Right atrium auricular region (tissue), 2 donors: ENCODE results near the gene CTBP1. TPM values are rescaled to one million over a fixed set of nuclear protein-coding genes. Genes with fewer than 3 reads are reported as not detected.
A peak's percentile ranks its signal among the peaks of the same experiment; 100 is the strongest.
"Not testable (repeated sequence)": the region's sequence is repeated elsewhere in the genome, so short reads cannot be mapped to it uniquely, and the experiment has no call there.

ENCODE experiments used
- DNase-seq: peaks from one replicate; pipeline ENCODE4 v3.0.0-alpha.2; 2019; ENCODE audit warnings: low spot score
- H3K27ac ChIP-seq, 2 donors: fragments of 200-600 bp; sonication (generic); 1 replicate in 1 of 2; 2 replicates in 1 of 2; pipeline ENCODE4 v1.5.1; 2016 to 2019
- H3K27me3 ChIP-seq, 2 donors: fragments of 200-600 bp; sonication (generic); one replicate each; pipeline versions ENCODE4 v1.5.1 to v1.6.0; 2017 to 2019
- H3K36me3 ChIP-seq: fragments of 200-600 bp; sonication (generic); one replicate; pipeline ENCODE4 v1.5.1; 2016
- H3K4me1 ChIP-seq, 2 donors: fragments of 200-600 bp; sonication (generic); one replicate each; pipeline versions ENCODE4 v1.5.1 to v1.6.0; 2017 to 2019
- H3K4me3 ChIP-seq, 2 donors: fragments of 200-600 bp; sonication (generic); 1 replicate in 1 of 2; 2 replicates in 1 of 2; pipeline ENCODE4 v1.5.1; 2017 to 2019; ENCODE audit warnings: mild to moderate bottlenecking in 1 of 2, moderate library complexity in 1 of 2
- H3K9me3 ChIP-seq, 2 donors: fragments of 200-600 bp; sonication (generic); one replicate each; pipeline ENCODE4 v1.5.1; 2019
- total RNA-seq, 2 donors: library from RNA; depleted of rRNA; stranded (reverse); fragments of >200 nt; gene quantifications; one replicate each; pipeline ENCODE4 v1.1.0, GENCODE V29; 2016
- TF ChIP-seq, protein P1 (sequence below), 2 donors: fragments of 200-600 bp; sonication (generic); IDR thresholded peaks; one replicate each; pipeline ENCODE4 v1.5.1; 2019; ENCODE audit warnings: antibody characterized with exemption in 2 of 2

The CTBP1 gene
- total RNA-seq, 2 donors from 2014 or later = 104 to 140 TPM

DNA sequence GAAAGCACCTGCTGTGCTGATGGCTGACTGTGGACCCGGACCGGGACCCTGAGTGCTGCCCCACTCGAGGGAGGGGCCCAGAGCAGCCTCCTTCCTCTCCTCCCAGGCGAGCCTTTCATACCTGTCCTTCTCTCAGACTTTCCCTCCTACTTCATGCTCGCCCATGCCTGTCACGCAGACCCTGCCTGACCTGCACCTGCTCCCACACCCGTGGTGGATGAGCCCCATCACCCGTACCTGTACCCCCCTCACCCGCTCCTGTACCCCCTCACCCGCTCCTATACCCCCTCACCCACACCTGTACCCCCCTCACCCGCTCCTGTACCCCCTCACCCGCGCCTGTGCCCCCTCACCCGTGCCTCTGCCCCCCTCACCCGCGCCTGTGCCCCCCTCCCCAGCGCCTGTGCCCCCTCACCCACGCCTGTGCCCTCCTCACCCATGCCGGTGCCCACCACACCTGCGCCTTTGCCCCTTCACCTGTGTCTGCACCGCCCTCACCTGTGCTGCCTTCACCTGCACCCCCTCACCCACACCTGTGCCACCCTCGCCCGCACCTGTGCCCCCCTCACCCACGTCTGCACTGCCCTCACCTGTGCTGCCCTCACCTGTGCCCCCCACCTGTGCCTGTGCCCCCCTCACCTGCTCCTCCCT is 46.6 kb upstream of the CTBP1 start:
- peaks cover 0 to 55% of the 10 kb centered on the region in 2 donors for H3K4me1 ChIP-seq

DNA sequence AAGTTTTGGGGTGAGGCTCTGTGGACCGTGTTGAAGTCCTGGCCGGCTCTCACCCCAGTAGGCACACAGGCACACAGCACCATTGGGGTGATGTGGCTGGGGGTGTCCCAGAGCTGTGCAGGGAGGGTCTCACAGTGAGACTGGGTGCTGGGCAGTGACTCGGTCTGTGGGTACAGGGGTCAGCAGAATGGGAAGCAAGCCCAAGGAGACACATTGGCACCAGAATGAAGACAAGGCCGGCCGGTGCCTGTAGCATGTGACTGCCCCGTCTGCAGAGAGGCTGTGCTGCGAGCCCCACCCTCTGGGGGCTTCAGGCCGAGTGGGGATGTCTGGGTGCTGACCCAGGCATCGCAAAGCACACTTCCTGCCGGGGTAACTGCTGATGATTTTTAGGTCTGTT is 46.0 kb upstream of the CTBP1 start:
- Histone ChIP-seq H3K27ac (peak overlapping the region; percentile 13 to 62), H3K27me3 (no peaks in the 10 kb centered on the region), H3K36me3 (peaks cover 31% of the 10 kb centered on the region), H3K4me3 (no peak overlapping the region), H3K9me3 (no peaks in the 10 kb centered on the region), H3K4me1 (peaks cover 0 to 52% of the 10 kb centered on the region in 2 donors)
- TF ChIP-seq, protein P1, sequence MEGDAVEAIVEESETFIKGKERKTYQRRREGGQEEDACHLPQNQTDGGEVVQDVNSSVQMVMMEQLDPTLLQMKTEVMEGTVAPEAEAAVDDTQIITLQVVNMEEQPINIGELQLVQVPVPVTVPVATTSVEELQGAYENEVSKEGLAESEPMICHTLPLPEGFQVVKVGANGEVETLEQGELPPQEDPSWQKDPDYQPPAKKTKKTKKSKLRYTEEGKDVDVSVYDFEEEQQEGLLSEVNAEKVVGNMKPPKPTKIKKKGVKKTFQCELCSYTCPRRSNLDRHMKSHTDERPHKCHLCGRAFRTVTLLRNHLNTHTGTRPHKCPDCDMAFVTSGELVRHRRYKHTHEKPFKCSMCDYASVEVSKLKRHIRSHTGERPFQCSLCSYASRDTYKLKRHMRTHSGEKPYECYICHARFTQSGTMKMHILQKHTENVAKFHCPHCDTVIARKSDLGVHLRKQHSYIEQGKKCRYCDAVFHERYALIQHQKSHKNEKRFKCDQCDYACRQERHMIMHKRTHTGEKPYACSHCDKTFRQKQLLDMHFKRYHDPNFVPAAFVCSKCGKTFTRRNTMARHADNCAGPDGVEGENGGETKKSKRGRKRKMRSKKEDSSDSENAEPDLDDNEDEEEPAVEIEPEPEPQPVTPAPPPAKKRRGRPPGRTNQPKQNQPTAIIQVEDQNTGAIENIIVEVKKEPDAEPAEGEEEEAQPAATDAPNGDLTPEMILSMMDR (IDR thresholded peaks at IDR 0.05) = no peak
- DNase-seq = no peak

More for the DNA sequence above, 46.6 kb upstream of the CTBP1 start:
- Histone ChIP-seq H3K9me3 (no peaks in the 10 kb centered on the region), H3K36me3 (peaks cover 37% of the 10 kb centered on the region), H3K27ac (peak overlapping the region; percentile 13 to 62), H3K27me3 (no peaks in the 10 kb centered on the region), H3K4me3 (no peak overlapping the region)
- DNase-seq = no peak
- TF ChIP-seq, protein P1 (IDR thresholded peaks at IDR 0.05) = no peak

DNA sequence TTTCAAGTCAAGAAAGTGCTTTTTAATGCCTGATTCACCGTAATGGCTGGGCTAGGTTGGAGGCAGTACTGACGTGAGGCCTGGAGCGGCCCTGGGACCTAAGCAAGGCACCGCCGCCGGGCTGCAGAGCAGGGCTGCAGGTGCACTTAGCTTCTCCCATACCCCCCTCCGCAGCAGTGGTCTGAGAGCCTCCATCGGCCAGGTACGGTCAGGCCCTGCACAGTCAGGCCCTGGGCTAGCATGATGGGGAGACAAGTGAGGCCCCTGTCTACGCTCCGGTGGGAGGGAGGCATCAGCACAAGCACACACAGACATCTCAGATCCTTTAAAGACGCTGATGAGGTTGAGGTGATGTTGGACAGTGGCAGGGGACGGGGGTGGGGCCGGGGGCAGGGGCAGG is 45.5 kb upstream of the CTBP1 start:
- TF ChIP-seq, protein P1 (IDR thresholded peaks at IDR 0.05) = no peak
- Histone ChIP-seq H3K4me1 (peaks cover 0 to 52% of the 10 kb centered on the region in 2 donors), H3K27ac (peak overlapping the region; percentile 13 to 62), H3K9me3 (no peaks in the 10 kb centered on the region), H3K36me3 (peaks cover 26% of the 10 kb centered on the region), H3K27me3 (no peaks in the 10 kb centered on the region), H3K4me3 (no peak overlapping the region)
- no peak for DNase-seq

DNA sequence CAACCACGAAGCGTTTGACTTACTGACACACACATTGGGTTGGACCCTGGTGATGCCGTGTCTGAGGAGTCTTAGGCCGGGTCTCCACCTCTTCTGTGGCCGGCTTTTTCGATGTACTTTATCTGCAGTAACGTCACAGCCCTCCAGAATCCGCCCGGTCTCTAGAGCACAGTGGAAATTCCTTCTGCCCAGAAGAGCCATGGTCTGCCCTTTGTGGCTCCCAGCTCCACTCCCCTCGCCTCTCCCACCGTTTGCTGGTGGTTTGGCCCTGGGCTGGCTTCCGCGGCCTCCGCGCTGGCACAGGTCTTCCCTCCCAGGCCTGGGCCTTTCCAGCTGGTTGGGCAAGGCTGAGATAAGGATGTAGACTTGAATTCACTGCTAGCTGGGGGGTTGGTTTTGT is 45.1 kb upstream of the CTBP1 start:
- Histone ChIP-seq H3K9me3 (no peaks in the 10 kb centered on the region), H3K4me1 (peaks cover 0 to 56% of the 10 kb centered on the region in 2 donors), H3K27me3 (no peaks in the 10 kb centered on the region), H3K27ac (peak overlapping the region; percentile 13 to 62), H3K36me3 (peaks cover 22% of the 10 kb centered on the region), H3K4me3 (no peak overlapping the region)
- peak; percentile 74 for DNase-seq
- TF ChIP-seq, protein P1 (IDR thresholded peaks at IDR 0.05) = no peak

DNA sequence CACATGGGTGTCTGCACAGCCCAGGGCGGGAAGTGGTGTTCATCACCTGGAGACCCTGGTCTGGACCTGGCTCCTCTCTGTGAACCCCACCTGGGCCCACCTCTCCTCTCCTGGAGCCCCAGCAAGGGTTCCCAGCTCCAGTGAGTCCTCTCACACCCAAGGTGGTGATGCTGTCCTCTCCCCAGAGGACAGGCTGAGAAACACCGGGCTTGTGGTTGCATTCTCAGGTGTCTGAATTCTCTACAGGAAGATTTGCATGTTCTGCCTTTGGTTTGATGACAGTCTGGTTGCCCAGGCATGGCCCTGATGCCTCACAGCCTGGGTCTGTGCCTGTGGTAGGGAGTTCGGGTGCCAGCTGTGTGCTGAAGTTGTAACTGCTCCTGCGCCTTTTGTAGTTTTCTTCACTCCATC is 44.6 kb upstream of the CTBP1 start:
- Histone ChIP-seq H3K27me3 (no peaks in the 10 kb centered on the region), H3K4me1 (peaks cover 0 to 60% of the 10 kb centered on the region in 2 donors), H3K27ac (peak overlapping the region; percentile 13 to 62), H3K9me3 (no peaks in the 10 kb centered on the region), H3K4me3 (no peak overlapping the region), H3K36me3 (peaks cover 17% of the 10 kb centered on the region)
- no peak for DNase-seq
- TF ChIP-seq, protein P1 (IDR thresholded peaks at IDR 0.05) = no peak

DNA sequence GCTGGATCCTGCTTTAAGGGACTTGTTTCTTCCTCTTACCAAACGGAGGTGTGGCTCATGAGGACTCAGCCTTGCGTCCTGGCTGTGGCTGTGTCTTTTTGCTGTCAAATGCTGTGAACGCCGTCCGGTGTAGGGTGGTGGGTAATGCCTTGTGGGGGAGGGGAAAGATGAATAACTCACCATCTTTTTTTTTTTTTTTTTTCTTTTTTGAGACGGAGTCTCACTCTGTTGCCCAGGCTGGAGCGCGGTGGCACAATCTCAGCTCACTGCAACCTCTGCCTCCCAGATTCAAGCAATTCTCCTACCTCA is 43.7 kb upstream of the CTBP1 start:
- not testable (repeated sequence) for H3K9me3 ChIP-seq, H3K27me3 ChIP-seq, H3K4me3 ChIP-seq, DNase-seq
- Histone ChIP-seq H3K4me1 (peaks cover 0 to 56% of the 10 kb centered on the region in 2 donors), H3K27ac (peak overlapping the region in 1 of 2 donors; percentile 36), H3K36me3 (peaks cover 10% of the 10 kb centered on the region)
